HCT116 (cell line): Measurements from ENCODE around the gene LUZP2. TPM values are rescaled to one million over a fixed set of nuclear protein-coding genes. Genes with fewer than 3 reads are reported as not detected.

Experiments
- ATAC-seq: fragments of 200-7000 bp; cut with Tn5 transposase; 2 replicates; pipeline ENCODE4 v1.9.1; 2020; ENCODE audit warnings: mild to moderate bottlenecking, moderate library complexity
- BruUV-seq: library from RNA; stranded (reverse); fragments of 400-500 nt; replicated peaks from 2 replicates; lab custom pipeline; 2021; lab: Mats Ljungman, UMichigan
- CTCF ChIA-PET: fragments of 300-600 bp; sonication (Branson Sonifier 250); formaldehyde crosslinking; loops from one replicate; lab custom pipeline; 2021; ENCODE audit warnings: antibody characterized with exemption; lab: Charles Lee
- POLR2A ChIA-PET: fragments of 300-600, 350-600 bp; sonication (Branson Sonifier 250); formaldehyde crosslinking; loops from one replicate; lab custom pipeline; 2021; ENCODE audit warnings: antibody characterized with exemption; lab: Charles Lee
- RAD21 ChIA-PET, 2 experiments: fragments of 300-600 bp; sonication (Branson Sonifier 250); formaldehyde crosslinking; loops; one replicate each; lab custom pipeline; 2023; ENCODE audit warnings: low total read pairs in 2 of 2; ENCODE audit not compliant: uncharacterized antibody in 2 of 2, unreplicated experiment in 2 of 2, low non-redundant PET in 1 of 2; lab: Charles Lee
- DNase-seq: peaks from one replicate; pipeline ENCODE4 v3.0.0-alpha.2; 2010; ENCODE audit warnings: low read depth, low spot score
- H2AFZ ChIP-seq: fragments of 200-600 bp; shearing (Covaris generic), sonication (generic); 2 replicates; pipeline ENCODE4 v1.6.1; 2017; ENCODE audit warnings: low read depth, mixed run types, mixed read lengths, antibody characterized with exemption, low read length; ENCODE audit not compliant: poor library complexity, severe bottlenecking
- H3K27ac ChIP-seq: 2 replicates; pipeline ENCODE4 v1.5.1; 2012; ENCODE audit warnings: low read depth, low read length
- H3K27me3 ChIP-seq: fragments of 200-600 bp; sonication (generic); 2 replicates; pipeline ENCODE4 v1.6.1; 2016; ENCODE audit warnings: mixed run types, low read length, mixed read lengths; ENCODE audit not compliant: insufficient read depth
- H3K36me3 ChIP-seq, 2 experiments: fragments of 200-500 bp in 1 of 2; fragments of 200-600 bp in 1 of 2; sonication (Bioruptor generic) in 1 of 2; sonication (generic) in 1 of 2; 2 replicates each; pipeline versions ENCODE4 v1.5.1 to v1.6.1; 2014 to 2016; ENCODE audit warnings: low read length in 2 of 2, inconsistent platforms in 1 of 2, mixed read lengths in 1 of 2, mixed run types in 1 of 2; ENCODE audit not compliant: insufficient read depth in 2 of 2, control insufficient read depth in 1 of 2
- H3K4me1 ChIP-seq, 2 experiments: fragments of 200-600 bp in 1 of 2; sonication (generic) in 1 of 2; 2 replicates each; pipeline versions ENCODE4 v1.5.1 to v1.6.1; 2012 to 2017; ENCODE audit warnings: low read length in 2 of 2, inconsistent platforms in 1 of 2, mild to moderate bottlenecking in 1 of 2, mixed read lengths in 1 of 2, mixed run types in 1 of 2, moderate library complexity in 1 of 2; ENCODE audit not compliant: insufficient read depth in 2 of 2, control insufficient read depth in 1 of 2
- H3K4me2 ChIP-seq: fragments of 200-600 bp; sonication (generic); 2 replicates; pipeline ENCODE4 v1.6.1; 2017; ENCODE audit warnings: mixed run types, low read length, mixed read lengths
- H3K4me3 ChIP-seq, 2 experiments: fragments of 200-600 bp in 1 of 2; sonication (generic) in 1 of 2; replicated peaks in 1 of 2; 2 replicates each; pipeline ENCODE4 v1.5.1; 2011 to 2016; ENCODE audit warnings: low read length in 2 of 2, control low read depth in 1 of 2, low read depth in 1 of 2, mild to moderate bottlenecking in 1 of 2, mixed read lengths in 1 of 2, mixed run types in 1 of 2
- H3K79me2 ChIP-seq: fragments of 200-600 bp; sonication (generic); 2 replicates; pipeline ENCODE4 v1.6.1; 2017; ENCODE audit warnings: mild to moderate bottlenecking, mixed run types, low read length, moderate library complexity, mixed read lengths; ENCODE audit not compliant: insufficient read depth
- H3K9ac ChIP-seq: fragments of 200-600 bp; sonication (generic); 2 replicates; pipeline ENCODE4 v1.6.1; 2016; ENCODE audit warnings: low read length, mixed read lengths
- H3K9me2 ChIP-seq: fragments of 200-600 bp; sonication (generic), shearing (Covaris generic); 2 replicates; pipeline ENCODE4 v1.6.1; 2017; ENCODE audit warnings: mixed run types, mild to moderate bottlenecking, moderate library complexity; ENCODE audit not compliant: insufficient read depth
- H3K9me3 ChIP-seq, 2 experiments: fragments of 200-500 bp in 1 of 2; fragments of 200-600 bp in 1 of 2; sonication (Bioruptor generic) in 1 of 2; sonication (generic) in 1 of 2; 2 replicates each; pipeline ENCODE4 v1.6.1; 2014 to 2017; ENCODE audit warnings: low read length in 2 of 2, mixed read lengths in 2 of 2, inconsistent platforms in 1 of 2, low read depth in 1 of 2, mild to moderate bottlenecking in 1 of 2, mixed run types in 1 of 2, moderate library complexity in 1 of 2; ENCODE audit not compliant: control insufficient read depth in 1 of 2, insufficient read depth in 1 of 2
- H4K20me1 ChIP-seq: fragments of 200-600 bp; sonication (generic), shearing (Covaris generic); 2 replicates; pipeline ENCODE4 v1.6.1; 2017; ENCODE audit warnings: mixed run types, mild to moderate bottlenecking, moderate library complexity; ENCODE audit not compliant: insufficient read depth
- EGR1 ChIP-seq: IDR thresholded peaks from 2 replicates; pipeline ENCODE4 v1.6.1; 2012; ENCODE audit warnings: low read depth
- ELF1 ChIP-seq: IDR thresholded peaks from 2 replicates; pipeline ENCODE4 v1.6.1; 2012; ENCODE audit warnings: low read depth, borderline replicate concordance
- FOSL1 ChIP-seq: IDR thresholded peaks from 2 replicates; pipeline ENCODE4 v1.6.1; 2012; ENCODE audit warnings: low read depth
- POLR2AphosphoS5 ChIP-seq: IDR thresholded peaks from 2 replicates; pipeline ENCODE4 v1.6.1; 2011; ENCODE audit warnings: mild to moderate bottlenecking, low read depth, low read length, moderate library complexity
- RAD21 ChIP-seq: IDR thresholded peaks from 2 replicates; pipeline ENCODE4 v1.6.1; 2012; ENCODE audit warnings: low read depth, mild to moderate bottlenecking
- SRF ChIP-seq: IDR thresholded peaks from 2 replicates; pipeline ENCODE4 v1.6.1; 2012; ENCODE audit warnings: low read depth
- TCF7L2 ChIP-seq: IDR thresholded peaks from 2 replicates; pipeline ENCODE4 v1.7.0; 2011; ENCODE audit warnings: borderline replicate concordance, inconsistent platforms; ENCODE audit not compliant: insufficient read depth, insufficient read length; ENCODE audit errors: extremely low read depth
- YY1 ChIP-seq: IDR thresholded peaks from 2 replicates; pipeline ENCODE4 v1.6.1; 2011; ENCODE audit warnings: low read length, low read depth, moderate library complexity, mild to moderate bottlenecking; ENCODE audit not compliant: insufficient replicate concordance; ENCODE audit errors: extremely low read depth
- ZFX ChIP-seq: fragments of 450-650 bp; IDR thresholded peaks from 2 replicates; pipeline ENCODE4 v1.6.1; 2017
- intact Hi-C: fragments of 100-400 bp; cut with micrococcal nuclease; formaldehyde crosslinking; loops from 2 replicates; pipeline ENCODE4 v1.10.0; 2022
- total RNA-seq: library from RNA; stranded (reverse); gene quantifications from one replicate; pipeline ENCODE4 v1.2.1, GENCODE V29; 2021; ENCODE audit not compliant: unreplicated experiment
- TF ChIP-seq, protein P1 (sequence below), 3 experiments: fragments of 200-600 bp in 1 of 3; sonication (generic) in 1 of 3; IDR thresholded peaks in 2 of 3; conservative IDR thresholded peaks in 1 of 3; 2 replicates each; pipeline ENCODE4 v1.5.1; 2012 to 2017; ENCODE audit warnings: low read depth in 2 of 3, low read length in 2 of 3, antibody characterized with exemption in 1 of 3, borderline replicate concordance in 1 of 3, control low read depth in 1 of 3, mild to moderate bottlenecking in 1 of 3, mixed read lengths in 1 of 3, mixed run types in 1 of 3, moderate library complexity in 1 of 3; ENCODE audit not compliant: insufficient read depth in 1 of 3
- TF ChIP-seq, protein P2 (sequence below): IDR thresholded peaks from 2 replicates; pipeline ENCODE4 v1.6.1; 2012
- TF ChIP-seq, protein P3 (sequence below): IDR thresholded peaks from 2 replicates; pipeline ENCODE4 v1.6.1; 2012

LUZP2 gene
- total RNA-seq, 1 experiment from 2014 or later, result not detected

DNA sequence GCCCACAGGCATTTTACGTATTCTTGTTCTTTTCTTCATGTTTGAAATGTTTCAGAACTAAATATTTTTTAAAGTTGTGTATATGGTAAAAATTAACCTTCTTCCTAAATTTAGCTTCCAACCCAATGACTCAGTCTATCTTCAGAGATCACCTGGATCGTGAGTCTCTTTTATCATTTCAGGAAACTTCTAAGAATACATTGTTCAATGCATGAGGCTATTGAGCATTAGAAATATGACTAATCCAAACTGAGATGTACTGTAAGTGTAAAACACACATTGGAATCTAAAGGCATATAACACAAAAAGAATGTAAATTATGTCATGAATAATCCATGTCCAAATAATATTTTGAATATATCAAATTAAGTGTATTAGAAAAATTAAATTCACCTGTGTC, 265.2 kb downstream of the LUZP2 start:
- H3K27ac ChIP-seq, result no peak overlapping the region
- DNase-seq (no peak), ATAC-seq (no peak)
- no peaks in the 10 kb centered on the region for H3K9me2 ChIP-seq
- intact Hi-C loops, result no loop called here
- H3K4me3 ChIP-seq, result no peak overlapping the region
- ChIA-PET CTCF (no interaction called here), RAD21 (no interaction called here), POLR2A (no interaction called here)
- no peak overlapping the region for H2AFZ ChIP-seq
- no peak overlapping the region for H3K4me2 ChIP-seq
- no peaks in the 10 kb centered on the region for H3K36me3 ChIP-seq
- TF ChIP-seq FOSL1, result no peak
- TF ChIP-seq, protein P1, sequence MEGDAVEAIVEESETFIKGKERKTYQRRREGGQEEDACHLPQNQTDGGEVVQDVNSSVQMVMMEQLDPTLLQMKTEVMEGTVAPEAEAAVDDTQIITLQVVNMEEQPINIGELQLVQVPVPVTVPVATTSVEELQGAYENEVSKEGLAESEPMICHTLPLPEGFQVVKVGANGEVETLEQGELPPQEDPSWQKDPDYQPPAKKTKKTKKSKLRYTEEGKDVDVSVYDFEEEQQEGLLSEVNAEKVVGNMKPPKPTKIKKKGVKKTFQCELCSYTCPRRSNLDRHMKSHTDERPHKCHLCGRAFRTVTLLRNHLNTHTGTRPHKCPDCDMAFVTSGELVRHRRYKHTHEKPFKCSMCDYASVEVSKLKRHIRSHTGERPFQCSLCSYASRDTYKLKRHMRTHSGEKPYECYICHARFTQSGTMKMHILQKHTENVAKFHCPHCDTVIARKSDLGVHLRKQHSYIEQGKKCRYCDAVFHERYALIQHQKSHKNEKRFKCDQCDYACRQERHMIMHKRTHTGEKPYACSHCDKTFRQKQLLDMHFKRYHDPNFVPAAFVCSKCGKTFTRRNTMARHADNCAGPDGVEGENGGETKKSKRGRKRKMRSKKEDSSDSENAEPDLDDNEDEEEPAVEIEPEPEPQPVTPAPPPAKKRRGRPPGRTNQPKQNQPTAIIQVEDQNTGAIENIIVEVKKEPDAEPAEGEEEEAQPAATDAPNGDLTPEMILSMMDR (IDR thresholded peaks at IDR 0.05 in 2 of 3, conservative IDR thresholded peaks at IDR 0.05 in 1 of 3; ENCODE audit: borderline replicate concordance in 1 of 3, insufficient read depth in 1 of 3, low read depth in 2 of 3, low read length in 2 of 3), result no peak
- TF ChIP-seq RAD21, result no peak
- TF ChIP-seq, protein P2, sequence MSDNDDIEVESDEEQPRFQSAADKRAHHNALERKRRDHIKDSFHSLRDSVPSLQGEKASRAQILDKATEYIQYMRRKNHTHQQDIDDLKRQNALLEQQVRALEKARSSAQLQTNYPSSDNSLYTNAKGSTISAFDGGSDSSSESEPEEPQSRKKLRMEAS, result no peak
- no peak for TF ChIP-seq YY1
- TF ChIP-seq EGR1, result no peak
- TF ChIP-seq, protein P3, sequence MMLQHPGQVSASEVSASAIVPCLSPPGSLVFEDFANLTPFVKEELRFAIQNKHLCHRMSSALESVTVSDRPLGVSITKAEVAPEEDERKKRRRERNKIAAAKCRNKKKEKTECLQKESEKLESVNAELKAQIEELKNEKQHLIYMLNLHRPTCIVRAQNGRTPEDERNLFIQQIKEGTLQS, result no peak
- no peak for TF ChIP-seq ZFX
- no peak for TF ChIP-seq SRF
- TF ChIP-seq ELF1, result no peak
- TF ChIP-seq TCF7L2, result no peak
- no peak for TF ChIP-seq POLR2AphosphoS5
- TF ChIP-seq, all 23 proteins: peak for 0
- Histone ChIP-seq H3K9ac (no peak overlapping the region), H3K79me2 (no peaks in the 10 kb centered on the region), H3K9me3 (peaks cover 3 to 30% of the 10 kb centered on the region in 2 experiments), H3K4me1 (no peaks in the 10 kb centered on the region), H3K27me3 (no peaks in the 10 kb centered on the region), H4K20me1 (no peaks in the 10 kb centered on the region)
- BruUV-seq, result no TSS peak
